ENCODE data around the gene DALRD3. TPM values are rescaled to one million over a fixed set of nuclear protein-coding genes. Genes with fewer than 3 reads are reported as not detected.

DALRD3 gene
- total RNA-seq, 1 donor from 2014 or later = 10.7 TPM

DNA sequence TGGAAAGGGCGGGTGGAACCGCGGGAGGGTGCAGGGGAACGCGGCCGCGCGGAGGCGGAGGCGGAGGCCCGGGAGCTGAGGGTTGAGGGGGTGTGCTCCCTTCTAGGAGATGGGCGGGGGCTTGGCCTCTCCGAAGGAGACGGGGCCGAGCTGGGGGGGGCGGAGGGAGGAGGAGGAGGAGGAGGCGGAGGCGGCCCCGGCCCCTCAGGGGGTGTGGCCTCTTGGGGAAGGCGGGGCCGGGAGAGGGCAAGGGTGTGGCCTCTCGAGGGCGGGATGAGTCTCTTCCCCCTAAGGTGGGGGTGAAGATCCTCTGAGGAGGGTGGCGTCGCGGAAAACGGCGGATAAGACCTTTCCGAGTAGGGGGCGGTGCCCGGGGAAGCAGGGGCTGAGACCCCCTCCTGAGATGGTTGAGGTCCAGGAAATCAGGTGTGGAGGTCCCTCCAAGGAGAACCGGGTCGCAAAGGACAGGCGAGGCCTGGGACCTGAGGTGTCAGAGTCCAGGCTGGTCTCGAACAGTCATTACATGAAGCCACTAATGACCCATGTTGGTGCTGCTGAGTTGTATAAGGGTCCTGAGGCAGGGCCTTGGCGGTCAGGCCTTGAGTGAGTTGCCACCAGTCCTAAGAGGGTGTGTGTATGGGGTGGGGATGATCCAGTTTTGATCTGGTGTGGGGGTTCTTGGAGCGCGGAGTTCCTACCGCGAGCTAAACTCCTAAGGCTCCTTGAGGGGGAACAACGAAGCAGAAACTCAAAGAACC is 10.4 kb downstream of the DALRD3 start:
- ATAC-seq = peak; percentile 81
- intact Hi-C loops (cut with micrococcal nuclease) = no loop called here

DNA sequence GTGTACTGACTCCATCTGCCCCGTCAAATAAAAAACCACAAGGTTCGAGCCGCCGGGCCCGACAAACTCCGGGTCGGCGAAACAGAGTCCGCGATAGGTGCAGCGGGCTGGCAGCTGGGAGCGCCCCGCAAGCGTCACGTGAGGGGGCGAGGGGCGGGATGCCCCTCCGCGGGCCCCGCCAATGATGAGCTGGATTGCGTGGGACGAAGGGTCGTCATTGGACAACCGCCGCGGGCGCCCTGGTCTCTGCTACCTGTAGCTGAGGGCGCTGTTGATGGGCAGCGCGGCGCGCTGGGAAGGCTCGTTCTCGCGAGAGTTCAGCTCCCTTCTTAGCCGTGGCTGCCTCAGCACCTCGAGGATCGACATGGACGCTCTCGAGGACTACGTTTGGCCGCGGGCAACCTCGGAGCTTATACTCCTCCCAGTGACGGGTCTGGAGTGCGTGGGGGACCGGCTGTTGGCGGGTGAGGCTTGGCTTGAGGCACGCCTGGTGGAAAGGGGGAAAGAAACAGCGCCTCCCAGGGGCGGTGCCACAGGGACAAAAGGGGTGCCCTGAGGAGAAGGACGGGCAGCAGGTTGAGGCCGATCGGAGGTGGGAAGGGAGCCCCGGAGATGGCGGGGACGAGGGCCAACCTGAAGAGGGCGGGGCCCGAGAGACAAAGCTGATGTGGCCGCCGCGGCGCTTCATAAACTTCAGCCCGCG is 11.2 kb downstream of the DALRD3 start, which contains the start of gene WDR6:
TSS of gene WDR6 (plus strand) at position 324 of the 703 bp plus-strand sequence. CDS start at position 365, 41 bp downstream.
- ATAC-seq (peak; percentile 91), DNase-seq (peak; percentile 99)
- intact Hi-C loops (cut with micrococcal nuclease) = no loop called here

More for the DNA sequence above, 10.4 kb downstream of the DALRD3 start:
- DNase-seq = peak; percentile 93

DNA sequence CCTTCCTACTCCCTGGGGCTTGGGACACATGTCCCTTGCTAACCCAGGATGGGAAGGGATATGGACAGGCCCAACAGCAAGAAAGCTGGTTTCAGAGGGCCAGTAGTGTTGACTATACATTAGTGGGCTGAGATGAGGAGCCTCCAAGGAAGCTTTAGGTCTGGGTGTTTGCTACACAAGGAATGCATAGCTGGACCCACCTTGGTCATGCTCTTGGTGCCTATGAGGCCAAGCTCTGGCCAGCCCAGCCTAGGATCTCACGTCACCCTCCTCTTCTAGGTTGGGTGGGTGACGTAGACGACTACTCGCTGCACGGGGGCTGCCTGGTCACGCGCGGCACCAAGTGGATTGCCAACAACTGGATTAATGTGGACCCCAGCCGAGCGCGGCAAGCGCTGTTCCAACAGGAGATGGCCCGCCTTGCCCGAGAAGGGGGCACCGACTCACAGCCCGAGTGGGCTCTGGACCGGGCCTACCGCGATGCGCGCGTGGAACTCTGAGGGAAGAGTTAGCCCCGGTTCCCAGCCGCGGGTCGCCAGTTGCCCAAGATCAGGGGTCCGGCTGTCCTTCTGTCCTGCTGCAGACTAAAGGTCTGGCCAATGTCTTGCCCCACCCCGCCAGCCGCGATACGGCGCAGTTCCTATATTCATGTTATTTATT is 11.8 kb downstream of the DALRD3 start:
- intact Hi-C loops (cut with micrococcal nuclease) = no loop called here
- DNase-seq (peak; percentile 66), ATAC-seq (peak; percentile 11)

DNA sequence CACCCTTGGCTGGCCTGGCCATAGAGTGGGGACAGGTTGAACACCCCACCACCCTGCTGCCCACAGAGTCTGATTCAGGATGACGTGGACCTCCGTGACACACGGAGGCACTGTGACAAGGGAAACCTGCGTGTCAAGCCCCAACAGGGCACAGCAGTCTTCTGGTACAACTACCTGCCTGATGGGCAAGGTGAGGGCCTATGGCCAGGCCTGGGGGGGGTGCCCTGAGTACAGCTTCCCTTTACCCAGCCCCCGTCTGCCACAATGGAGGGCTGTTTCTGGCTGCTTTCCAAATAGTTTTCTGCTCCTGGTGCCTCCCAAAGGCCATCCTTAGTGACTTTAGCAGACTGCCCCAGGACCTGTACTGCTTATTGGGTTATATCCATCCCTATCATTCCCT is 12.4 kb downstream of the DALRD3 start:
- DNase-seq = no peak
- ATAC-seq = no peak
- intact Hi-C loops (cut with micrococcal nuclease) = no loop called here

DNA sequence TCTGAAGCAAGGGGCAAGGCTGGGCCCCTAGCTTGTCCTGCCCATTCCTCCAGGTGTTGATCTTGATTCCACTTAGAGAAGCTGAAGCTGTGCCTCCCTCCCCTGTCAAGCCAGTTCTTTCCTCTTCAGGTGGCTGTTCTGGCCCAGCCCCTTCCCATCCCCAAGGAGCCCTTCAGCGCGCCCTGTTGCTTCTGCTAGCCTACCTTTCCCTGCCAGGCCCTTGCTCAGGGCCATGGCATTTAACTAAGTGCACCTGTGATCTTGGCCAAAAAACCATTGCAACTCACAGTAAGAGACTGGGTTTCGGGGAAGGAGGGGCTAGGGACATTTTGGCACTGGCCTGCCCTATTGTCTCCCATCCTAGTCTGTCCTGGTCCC is 13.1 kb downstream of the DALRD3 start:
- DNase-seq = no peak
- intact Hi-C loops (cut with micrococcal nuclease) = no loop called here
- no peak for ATAC-seq

DNA sequence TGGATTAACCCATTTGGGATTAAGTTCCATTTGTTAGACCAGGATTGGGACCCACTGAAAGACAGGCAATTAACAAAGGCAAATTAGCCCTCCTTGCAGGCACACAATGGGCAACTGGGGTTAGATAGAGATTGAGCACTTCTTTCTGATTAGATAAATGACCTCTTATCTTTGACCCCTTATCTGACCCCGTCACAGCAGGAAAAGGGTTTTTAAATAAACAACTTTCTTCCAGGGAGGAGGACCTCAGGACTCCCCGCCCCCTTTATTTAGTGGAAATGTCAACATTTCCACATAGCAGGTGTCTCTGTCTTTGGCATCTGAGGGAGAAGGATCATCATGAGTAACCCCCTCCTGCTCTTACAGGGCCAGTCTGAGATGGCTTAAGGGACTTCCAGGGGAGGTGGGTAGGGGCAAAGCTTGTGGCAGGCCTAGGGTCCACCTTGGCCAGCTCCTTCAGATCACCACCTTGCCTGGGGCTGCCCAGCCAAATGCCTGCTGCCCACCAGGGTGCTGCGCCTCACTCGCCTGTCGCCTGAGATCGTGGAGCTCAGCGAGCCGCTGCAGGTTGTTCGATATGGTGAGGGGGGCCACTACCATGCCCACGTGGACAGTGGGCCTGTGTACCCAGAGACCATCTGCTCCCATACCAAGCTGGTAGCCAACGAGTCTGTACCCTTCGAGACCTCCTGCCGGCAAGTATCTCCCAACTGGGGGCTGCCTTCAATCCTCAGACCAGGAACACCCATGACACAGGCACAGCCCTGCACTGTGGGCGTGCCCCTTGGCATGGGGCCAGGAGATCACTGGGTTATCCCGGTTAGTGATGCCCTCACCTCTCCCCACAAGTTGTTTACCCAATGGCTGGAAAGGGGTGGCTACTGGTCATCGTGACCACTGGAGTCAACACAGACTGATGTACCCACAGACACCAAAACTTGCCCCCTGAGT is 13.8 kb downstream of the DALRD3 start:
- intact Hi-C loops (cut with micrococcal nuclease) = no loop called here
- DNase-seq (peak; percentile 57), ATAC-seq (no peak)

DNA sequence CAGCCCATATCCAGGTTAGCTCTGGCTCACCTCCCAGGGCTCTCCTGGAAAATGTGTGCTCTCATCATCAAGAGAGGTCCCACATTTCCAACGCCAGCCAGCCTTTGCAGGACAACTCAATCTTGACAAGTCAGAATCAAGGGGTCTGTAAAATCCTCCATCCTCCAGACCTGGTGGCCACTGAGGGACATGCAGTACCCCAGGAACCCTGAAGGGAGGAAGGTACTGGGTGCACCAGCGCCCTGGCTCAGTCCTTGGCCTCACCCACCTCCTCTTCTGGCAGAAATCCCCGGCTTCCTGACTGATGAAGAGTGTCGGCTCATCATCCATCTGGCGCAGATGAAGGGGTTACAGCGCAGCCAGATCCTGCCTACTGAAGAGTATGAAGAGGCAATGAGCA is 17.2 kb downstream of the DALRD3 start:
- no peak for DNase-seq
- ATAC-seq = no peak
- intact Hi-C loops (cut with micrococcal nuclease) = no loop called here

DNA sequence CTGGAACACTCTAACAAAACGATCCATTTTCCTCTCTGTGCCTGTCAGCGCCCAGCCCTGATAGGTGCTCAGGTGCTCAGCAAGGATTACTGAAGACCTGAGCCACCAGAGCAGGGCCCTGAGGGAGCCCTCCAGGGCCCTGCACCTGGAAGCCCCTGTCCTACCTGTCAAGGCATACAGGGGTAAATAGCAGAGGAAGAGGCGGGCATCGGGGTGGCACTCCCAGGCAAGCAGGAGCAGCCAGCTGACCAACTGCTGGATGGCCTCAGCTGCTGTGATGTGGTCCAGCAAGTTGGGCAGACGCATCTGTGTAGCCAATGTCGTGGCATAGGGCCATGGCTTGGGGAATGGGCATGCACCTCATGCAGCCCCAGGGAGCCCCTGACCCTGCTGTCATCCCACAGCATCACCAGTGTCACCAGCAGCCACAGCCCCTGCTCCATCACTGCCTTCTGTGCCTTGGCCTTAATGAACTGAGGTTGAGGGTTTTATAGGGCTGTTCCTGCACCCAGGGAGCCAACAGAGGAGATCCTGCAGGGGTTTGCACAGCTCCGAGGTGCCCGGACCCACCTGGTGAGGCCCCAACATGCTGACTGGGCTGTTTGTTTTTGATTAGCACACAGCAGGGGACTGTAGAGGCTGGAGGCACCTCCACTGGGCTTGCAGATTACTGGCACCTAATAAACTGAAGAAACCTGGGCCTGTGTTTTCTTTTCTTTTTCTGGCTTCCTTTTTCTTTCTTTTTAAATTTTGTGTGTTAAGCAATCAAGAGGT is 19.1 kb downstream of the DALRD3 start:
- intact Hi-C loops (cut with micrococcal nuclease) = no loop called here

DNA sequence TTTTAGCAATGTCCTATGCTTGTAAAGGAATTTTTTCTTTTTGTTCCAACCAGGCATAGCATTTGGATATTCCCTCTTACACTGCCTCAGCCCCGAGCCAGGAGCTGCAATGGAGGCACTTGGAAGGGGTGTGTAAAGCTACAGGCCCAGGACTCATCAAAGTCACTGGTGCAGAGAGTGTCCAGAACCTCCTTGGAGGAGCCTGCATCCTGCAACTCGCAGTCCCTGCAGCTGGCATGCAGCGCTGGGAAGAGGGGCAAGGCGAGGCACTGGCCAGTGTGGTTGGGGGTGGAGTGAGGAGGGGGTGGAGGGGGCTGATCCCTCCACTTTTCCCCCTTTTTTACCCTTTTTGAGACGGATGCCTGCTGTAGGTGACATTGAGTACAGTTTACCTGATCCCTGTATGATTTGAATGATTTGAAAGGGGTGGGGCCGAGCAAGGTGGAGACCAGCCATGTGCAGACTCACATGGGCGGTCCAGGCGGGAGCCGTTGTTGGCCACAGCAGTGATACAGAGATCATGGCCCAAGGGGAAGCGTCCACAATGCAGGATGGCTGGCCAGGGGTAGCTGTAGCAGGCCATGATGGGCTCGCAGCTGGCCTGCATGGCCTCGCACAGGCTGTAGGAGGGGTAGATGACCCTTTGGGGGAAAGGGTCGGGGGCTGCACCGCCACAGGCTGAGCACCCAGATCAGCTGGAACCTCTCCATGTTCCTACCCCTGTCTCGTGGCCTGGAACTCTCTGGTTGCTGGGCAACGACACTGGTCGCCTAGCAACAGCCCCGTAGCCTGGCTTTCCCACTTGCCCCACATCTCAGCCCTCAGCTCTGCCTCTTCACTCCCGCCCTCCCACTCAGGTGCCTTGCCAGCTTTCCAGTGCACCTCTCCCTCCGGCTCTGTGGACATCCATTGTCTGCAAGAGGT is 20.4 kb downstream of the DALRD3 start:
- ATAC-seq (no peak), DNase-seq (no peak)
- intact Hi-C loops (cut with micrococcal nuclease) = no loop called here

More for the DNA sequence above, 19.1 kb downstream of the DALRD3 start:
- ATAC-seq (no peak), DNase-seq (no peak)

DNA sequence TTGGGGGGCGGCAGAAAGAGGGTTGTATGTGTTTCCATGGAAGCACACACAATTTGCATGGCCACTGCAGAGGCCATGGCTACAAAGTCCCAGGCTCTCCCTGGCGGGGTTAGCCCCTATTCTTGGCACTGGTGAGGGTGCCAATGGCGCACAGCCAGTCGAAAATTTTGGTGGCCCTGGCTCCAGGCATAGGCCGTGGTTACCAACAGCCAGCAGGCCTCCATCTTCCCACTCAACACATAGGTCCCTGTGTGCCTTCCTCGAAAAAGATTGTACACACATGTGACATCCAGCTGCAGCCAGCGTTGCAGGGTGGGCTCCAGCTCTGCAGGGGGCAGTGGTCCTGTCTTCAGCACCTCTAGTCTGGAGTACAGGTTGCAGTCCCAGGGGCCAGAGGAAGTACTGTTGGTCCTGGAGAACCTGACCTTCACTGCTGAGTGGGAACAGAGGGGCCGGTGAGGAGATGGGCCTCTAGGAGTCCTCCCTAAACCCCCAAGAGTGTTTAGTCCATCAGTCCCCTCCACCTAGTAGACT is 21.2 kb downstream of the DALRD3 start:
- intact Hi-C loops (cut with micrococcal nuclease) = no loop called here
- ATAC-seq = no peak
- no peak for DNase-seq

DNA sequence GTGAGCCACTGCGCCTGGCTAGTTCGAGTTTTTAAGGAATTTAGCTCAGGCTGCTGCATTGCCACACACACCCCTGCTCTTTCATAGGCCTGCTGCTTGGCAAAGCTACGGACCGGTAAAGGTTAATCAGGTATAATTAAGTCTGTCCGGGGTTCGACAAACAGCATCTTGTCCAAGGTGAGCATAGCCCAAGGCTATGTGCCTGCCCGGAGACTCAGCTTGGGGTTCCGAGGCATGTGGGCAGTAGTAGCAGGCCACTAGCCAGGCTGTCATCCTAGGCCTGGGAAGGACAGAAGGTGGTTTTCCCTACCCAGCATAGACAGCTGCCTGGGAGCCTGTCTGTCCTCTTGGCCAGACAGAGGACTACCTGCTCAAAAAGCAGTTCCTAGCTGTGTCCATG is 21.7 kb downstream of the DALRD3 start:
- intact Hi-C loops (cut with micrococcal nuclease) = no loop called here
- ATAC-seq = no peak
- DNase-seq = no peak

DNA sequence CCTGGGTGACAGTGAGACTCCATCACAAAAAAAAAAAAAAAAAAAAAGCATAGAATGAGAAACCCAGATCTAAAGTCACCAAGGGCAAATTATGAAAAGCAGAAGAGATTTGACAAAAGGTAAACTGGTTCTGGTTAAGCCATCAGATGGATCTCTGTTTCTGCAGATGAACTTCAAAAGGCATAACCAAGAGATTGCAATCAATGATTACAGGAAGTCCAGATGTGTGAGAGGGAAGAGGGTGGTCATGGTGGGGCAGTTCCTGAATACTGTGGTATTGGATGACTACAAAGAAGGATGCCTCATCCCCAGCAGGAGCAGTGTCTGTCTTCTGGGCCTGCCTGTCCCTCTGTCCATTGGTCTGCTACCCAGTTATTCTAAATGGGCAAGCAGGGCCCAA is 24.5 kb downstream of the DALRD3 start:
- DNase-seq (no peak), ATAC-seq (no peak)
- intact Hi-C loops (cut with micrococcal nuclease) = no loop called here

DNA sequence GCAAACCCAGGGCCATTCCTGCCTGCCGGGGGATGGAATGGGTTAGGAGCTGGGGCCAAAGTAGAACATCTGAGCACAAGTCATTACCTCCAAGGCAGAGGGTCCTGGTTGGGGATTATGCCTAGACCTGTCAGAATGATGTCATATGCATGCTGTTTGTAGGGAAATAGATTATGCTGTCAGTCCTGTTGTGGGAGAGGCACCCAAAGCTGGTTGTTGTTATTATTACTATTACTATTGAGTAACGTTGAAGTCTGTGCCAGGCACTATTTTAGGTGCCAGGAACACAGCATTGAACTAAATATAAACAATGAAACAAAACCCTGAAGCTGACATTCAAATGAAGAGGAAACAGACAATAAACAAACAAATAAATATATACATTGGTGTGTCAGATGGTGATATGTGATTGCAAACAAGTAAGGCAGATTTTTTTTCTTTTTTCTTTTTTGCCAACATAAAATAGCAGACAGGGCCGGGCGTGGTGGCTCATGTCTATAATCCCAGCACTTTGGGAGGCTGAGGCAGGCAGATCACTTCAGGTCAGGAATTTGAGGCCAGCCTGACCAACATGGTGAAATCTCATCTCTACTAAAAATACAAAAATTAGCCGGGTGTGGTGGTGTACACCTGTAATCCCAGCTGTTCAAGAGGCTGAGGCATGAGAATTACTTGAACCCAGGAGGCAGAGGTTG is 26.4 kb downstream of the DALRD3 start:
- no peak for DNase-seq
- ATAC-seq = no peak
- intact Hi-C loops (cut with micrococcal nuclease) = no loop called here

DNA sequence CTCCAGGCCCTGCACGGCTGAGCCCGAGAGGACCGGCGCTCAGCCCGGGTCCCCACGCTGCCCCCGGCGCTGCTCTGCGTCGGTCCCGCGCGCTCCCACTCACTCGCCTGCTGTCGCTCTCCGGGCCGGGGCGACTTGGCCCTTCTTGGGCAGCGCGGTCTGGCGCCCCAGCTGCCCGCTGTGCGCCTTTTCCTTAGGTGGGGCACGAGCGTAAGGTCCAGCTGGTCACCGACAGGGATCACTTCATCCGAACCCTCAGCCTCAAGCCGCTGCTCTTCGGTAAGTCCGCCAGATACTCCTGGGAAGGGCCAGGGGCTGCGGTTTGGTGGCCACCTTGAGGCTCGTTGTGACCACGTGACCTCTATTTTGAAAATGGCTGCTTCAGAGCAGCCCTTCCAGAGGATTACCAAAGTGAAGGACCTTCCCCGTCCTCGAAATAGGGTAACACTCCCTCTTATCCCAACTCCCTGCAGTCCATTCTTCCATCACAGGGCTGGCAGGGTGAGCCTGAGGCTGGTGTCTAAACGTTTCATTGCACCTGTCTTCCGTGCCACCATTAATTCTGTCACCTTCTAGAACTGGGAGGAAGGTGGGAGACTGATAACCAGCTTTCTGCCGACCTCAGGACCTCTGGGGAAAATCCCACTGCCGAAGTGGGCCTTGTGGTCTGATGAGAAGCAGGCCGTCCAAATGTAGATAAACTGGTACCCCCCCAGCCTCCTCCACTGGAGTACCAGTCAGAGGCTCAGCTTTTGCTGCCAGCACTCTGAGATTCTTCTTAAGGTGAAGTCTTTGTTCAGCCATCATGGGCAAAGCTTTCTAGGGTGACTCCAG is 27.5 kb downstream of the DALRD3 start:
- intact Hi-C loops (cut with micrococcal nuclease) = no loop called here
- ATAC-seq (peak; percentile 25), DNase-seq (peak; percentile 43)

DNA sequence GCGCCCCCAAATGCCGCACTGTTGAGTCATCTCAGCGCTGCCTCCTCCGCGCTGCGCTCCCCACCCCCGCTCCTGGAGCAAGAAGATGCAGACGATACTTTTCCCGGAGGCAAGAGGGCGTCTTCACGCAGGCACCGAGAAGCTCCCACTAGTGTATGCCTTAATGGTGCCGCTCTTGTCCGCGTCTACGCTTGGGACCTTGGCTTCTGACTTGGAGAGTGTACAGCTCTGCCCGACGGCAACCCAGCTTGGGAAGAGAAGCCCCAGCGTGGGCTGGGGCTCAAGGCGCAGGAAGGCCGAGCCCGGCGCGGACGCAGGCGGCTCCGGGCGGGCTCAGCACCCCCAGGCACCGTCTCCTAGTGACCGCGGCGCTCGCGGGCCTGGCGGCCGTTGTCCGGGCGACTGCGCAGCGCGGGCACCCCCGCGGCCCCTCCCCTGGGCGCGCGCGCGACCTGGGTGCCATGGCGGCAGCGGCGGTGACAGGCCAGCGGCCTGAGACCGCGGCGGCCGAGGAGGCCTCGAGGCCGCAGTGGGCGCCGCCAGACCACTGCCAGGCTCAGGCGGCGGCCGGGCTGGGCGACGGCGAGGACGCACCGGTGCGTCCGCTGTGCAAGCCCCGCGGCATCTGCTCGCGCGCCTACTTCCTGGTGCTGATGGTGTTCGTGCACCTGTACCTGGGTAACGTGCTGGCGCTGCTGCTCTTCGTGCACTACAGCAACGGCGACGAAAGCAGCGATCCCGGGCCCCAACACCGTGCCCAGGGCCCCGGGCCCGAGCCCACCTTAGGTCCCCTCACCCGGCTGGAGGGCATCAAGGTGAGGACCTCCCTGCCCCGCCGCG is 28.4 kb downstream of the DALRD3 start, which contains the start of gene P4HTM:
TSS of gene P4HTM (plus strand) at position 446 of the 840 bp plus-strand sequence. CDS start at position 462, 16 bp downstream.
- intact Hi-C loops (cut with micrococcal nuclease) = no loop called here
- DNase-seq = peak; percentile 90
- ATAC-seq = peak; percentile 86

Data from left ventricle myocardium superior (tissue), 1 donor.